Colonic mucosa (tissue), 4 donors: ENCODE measurements around the gene FAM72A. TPM values are rescaled to one million over a fixed set of nuclear protein-coding genes. Genes with fewer than 3 reads are reported as not detected.
"Not testable (repeated sequence)": the region's sequence is repeated elsewhere in the genome, so short reads cannot be mapped to it uniquely, and the experiment has no call there.

Experiments
- DNase-seq: peaks from one replicate; pipeline ENCODE4 v3.0.0-alpha.2; 2020
- H3K27ac ChIP-seq: fragments of 200-600 bp; one replicate; pipeline ENCODE4 v1.8.0; 2021
- H3K27me3 ChIP-seq: fragments of 200-600 bp; one replicate; pipeline ENCODE4 v1.8.0; 2021
- H3K36me3 ChIP-seq: fragments of 200-600 bp; one replicate; pipeline ENCODE4 v1.8.0; 2021
- H3K4me1 ChIP-seq: fragments of 200-600 bp; one replicate; pipeline ENCODE4 v1.8.0; 2021; ENCODE audit warnings: mild to moderate bottlenecking
- H3K4me3 ChIP-seq: fragments of 200-600 bp; one replicate; pipeline ENCODE4 v1.8.0; 2021
- H3K9ac ChIP-seq, 2 donors: one replicate each; pipeline ENCODE4 v1.7.0; 2013; ENCODE audit warnings: control low read depth in 2 of 2, low read depth in 2 of 2, low read length in 2 of 2
- H3K9me3 ChIP-seq: fragments of 200-600 bp; one replicate; pipeline ENCODE4 v1.8.0; 2021
- intact Hi-C: fragments of 100-400 bp; cut with DNase I; formaldehyde crosslinking; loops from one replicate; pipeline ENCODE4 v1.14.1; 2022
- total RNA-seq, 2 donors: library from RNA; stranded (reverse); fragmentation: NEBNext Ultra II Directional in 1 of 2; extraction: Animal tissue kit (Norgen Biotek cat#: 25700) in 1 of 2; gene quantifications; one replicate each; pipeline ENCODE4 v1.2.1, GENCODE V29; 2021
- donor health status: healthy.
- donor health status: DM: no; HTN: no; CAD: no.
- donor health status: DM: no; HTN: no; CAD: no.

Gene FAM72A
- total RNA-seq, 2 donors from 2014 or later: 1.7 to 6.0 TPM

DNA sequence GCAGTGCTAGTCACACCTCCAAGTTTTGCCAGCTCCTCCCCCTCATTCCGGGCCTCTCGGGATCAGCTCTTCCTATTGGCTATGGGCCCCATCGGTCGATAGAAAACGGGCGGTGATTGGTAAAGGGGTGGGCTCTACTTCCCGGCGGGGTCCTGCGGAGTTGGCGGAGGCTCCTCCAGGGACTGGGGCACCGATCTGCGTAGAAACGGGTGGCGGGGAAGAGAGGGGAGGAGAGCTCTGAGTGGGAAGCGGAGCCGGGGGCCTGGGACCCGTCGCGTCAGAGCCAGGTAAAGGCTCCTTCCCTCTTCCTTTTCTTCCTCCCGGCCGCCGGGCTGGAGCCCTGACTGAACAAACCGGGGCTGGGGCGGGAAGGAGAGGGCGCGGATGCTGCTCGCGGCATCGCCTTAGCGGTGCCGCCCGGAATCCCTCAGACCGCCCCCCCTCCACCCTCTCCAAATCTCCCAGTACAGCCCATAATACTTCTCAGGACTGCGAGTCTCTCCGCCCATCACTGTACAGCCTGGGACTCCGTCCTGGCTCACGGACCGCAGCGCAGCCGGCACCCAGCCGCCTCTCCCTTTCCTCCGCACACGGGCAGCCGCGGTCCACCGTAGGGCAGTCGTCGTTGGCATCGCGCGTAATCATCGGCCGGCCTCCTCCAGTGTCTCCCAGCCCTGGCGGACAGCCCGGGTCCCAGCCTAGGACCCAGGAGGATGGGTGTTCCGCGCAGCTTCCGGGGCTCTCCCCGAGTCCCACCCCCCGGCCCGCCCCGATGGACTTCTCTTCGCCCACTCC is 922 bp upstream of the FAM72A start, which contains the start of gene SRGAP2:
TSS of gene SRGAP2 (plus strand) at position 178 of the 795 bp plus-strand sequence. CDS start 2,430 bp downstream, outside the sequence.
- peak within 1 kb of the TSS; percentile 55 for H3K27ac ChIP-seq
- H3K9me3 ChIP-seq, intact Hi-C loops, H3K4me1 ChIP-seq, H3K36me3 ChIP-seq, H3K27me3 ChIP-seq: not testable (repeated sequence)
- DNase-seq: peak; percentile 59
- peak within 1 kb of the TSS; percentile 48 for H3K4me3 ChIP-seq
- peak within 1 kb of the TSS in 1 of 2 donors; percentile 60 for H3K9ac ChIP-seq

DNA sequence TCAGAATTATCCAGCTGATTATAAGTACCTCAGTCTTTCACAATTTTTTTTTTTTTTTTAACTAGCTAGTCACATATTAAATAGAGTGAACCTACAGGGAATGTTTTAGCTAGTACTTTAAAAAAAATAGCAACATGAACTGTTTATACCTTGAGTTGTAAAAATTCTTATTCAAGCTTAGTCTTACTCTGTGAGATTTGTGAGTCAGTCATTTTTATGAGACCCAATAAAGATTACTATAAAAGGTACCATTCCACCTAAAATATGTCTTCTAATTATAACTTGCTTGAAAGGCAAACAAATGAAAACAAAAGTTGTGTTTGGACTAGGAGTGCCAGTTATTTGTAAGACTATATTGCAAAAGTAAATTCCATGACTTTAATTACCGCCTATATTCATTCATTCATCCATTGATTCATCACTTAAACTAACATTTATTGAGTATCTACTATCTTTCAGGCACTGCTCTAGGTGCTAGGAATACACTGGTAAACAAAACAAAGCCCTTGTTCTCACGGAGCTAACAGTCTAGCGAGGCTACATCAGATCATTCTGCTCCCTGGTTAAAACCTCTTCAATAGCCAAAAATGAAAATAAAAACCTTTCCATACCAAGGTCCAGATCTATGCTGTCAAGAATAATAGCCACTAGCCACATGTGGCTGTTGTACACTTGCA is 5.8 kb downstream of the FAM72A start:
- H3K36me3 ChIP-seq, H3K9ac ChIP-seq, DNase-seq, H3K4me1 ChIP-seq, H3K4me3 ChIP-seq, H3K27me3 ChIP-seq, H3K9me3 ChIP-seq, intact Hi-C loops, H3K27ac ChIP-seq: not testable (repeated sequence)

DNA sequence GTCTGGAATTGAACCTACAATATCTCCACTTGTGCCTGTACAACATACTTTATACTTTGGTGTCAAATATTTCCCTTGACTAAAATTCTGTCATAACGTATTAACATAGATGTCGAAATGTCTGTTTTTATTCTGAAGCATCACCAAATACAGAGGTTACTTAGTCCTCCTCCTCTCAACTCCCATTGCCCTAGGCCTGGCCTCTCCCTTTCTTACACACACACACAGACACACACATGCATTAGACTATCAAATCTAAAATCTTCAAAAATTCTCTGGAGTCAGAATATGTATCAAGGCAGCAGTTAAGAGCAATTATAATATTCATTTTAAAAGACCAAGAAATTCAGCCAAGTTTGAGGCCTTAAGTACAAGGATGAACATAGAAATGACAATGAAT is 7.5 kb downstream of the FAM72A start:
- H3K4me3 ChIP-seq, H3K4me1 ChIP-seq, H3K9ac ChIP-seq, H3K9me3 ChIP-seq, intact Hi-C loops, DNase-seq, H3K36me3 ChIP-seq, H3K27ac ChIP-seq, H3K27me3 ChIP-seq: not testable (repeated sequence)

DNA sequence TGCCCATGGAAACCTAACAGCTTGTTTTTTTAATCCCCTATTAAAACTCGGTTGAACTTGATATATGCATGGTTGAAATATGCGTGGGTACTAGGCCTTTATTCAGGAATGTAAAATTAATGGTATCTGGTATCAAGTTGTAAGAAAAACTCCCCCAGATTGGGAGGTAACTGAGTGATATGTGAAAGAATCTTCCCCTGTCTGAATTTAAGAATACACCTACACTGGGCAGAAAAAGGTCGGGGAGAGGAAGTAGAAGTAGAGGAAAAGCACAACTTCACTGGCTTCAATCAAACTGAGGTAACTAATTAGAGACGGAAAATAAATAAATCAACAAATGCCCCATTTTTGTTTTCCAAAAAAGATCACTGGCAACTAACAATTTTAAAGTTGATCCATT is 15.8 kb downstream of the FAM72A start:
- DNase-seq, intact Hi-C loops, H3K4me1 ChIP-seq, H3K27me3 ChIP-seq, H3K36me3 ChIP-seq, H3K9me3 ChIP-seq, H3K9ac ChIP-seq, H3K27ac ChIP-seq, H3K4me3 ChIP-seq: not testable (repeated sequence)

DNA sequence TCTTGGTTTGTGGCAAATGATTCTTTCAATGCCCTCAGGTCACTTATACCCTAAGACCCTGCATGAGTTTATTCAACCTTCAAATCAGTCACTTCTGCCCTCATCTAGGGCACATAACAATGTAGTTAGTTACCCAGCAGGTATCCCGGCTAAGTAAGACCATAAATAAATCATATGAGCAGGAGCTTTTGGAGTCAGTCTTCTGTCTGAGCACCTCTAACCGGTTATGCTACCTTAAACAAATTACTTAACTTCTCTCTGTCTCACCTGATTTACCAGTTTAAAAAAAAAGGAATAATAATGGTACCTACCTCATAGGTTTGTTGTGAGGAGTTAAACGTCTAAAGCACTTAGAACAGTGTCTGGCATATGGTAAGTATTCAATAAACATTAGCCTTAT is 16.9 kb downstream of the FAM72A start:
- H3K9ac ChIP-seq, H3K36me3 ChIP-seq, H3K4me1 ChIP-seq, H3K4me3 ChIP-seq, DNase-seq, H3K27ac ChIP-seq, intact Hi-C loops, H3K9me3 ChIP-seq, H3K27me3 ChIP-seq: not testable (repeated sequence)

DNA sequence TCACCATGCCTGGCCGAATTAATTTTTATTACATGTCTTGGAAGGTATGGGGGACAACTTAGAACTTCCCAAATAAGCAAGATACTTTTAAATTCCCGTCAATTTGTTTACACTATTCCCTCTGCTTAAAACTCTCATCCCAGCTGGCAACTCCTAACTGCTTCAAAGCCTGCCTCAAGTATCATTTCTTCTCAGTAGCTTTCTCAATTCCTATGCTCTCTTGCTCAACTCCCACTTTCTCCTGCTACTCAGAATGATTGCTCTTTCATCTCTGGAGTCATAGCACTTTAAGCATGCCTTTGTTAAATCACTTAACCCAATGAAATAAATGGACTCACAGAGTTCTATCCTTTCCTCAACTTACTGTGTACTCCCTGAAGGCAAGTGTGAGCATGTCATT is 18.9 kb downstream of the FAM72A start:
- H3K27me3 ChIP-seq, H3K4me1 ChIP-seq, intact Hi-C loops, H3K36me3 ChIP-seq, H3K4me3 ChIP-seq, H3K9me3 ChIP-seq, DNase-seq, H3K27ac ChIP-seq, H3K9ac ChIP-seq: not testable (repeated sequence)

DNA sequence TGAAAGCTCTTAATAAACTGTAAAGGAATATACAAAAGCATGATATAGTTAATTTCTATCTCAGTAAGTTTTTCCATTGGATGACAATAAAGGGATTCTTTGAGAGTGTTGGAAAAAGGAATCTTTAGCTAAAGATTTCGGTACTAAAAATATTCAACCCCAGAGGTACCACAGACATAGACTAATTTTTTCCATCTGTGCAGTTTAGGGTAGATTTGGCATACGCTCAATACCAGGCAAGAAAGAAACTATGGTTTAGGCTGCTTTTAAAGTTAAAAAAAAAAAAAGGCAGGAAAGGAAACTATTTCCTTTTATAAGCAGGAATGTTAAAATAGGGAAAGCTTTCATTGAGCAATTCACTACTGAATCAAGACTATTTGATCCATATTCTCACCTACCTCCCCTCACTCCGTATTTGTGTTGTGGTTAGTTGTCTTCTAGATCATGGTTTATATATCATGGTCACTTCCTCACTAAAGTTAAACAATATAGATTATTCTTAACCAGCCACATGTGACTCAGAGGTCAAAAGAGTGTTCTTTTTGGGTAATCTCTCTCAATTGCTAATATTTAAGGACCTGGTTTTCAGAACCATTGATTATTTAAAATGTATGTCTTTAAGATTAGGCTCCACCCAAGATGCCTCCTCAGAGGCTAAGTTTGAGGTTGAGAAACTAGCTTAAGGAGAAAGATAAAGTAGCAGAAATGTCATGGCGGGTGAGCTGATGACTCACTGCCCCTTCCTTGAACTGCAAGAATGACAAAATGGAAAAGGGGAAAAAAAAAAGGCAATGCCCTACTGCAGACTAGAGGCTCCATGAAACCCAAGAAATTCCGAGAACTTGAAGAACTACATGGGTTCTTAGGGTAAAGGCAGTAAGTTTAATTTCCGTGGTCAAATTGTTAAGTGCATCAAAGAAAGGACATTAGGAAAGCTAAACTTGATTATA is 20.0 kb downstream of the FAM72A start:
- H3K9ac ChIP-seq, H3K27ac ChIP-seq, H3K9me3 ChIP-seq, H3K4me3 ChIP-seq, DNase-seq, intact Hi-C loops, H3K4me1 ChIP-seq, H3K36me3 ChIP-seq, H3K27me3 ChIP-seq: not testable (repeated sequence)

DNA sequence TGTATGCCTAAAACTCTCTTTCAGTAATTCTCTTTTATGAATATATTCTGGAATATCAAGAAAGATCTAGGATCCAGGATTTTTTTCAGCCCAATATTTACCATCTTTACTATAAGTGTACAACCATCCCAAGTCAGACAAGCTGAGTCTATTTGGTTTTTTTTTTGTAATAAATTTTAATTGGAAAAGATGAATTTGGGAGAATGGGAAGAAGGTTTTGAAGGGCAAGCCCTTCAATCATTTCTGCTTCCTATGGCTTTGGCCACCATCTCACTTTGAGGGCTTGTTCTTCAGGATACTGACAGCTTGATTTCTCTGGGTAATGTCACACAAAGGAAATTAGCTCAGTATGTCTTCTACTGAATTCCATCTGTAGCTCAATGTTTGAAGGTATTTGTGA is 23.0 kb downstream of the FAM72A start:
- H3K4me3 ChIP-seq, H3K36me3 ChIP-seq, H3K9me3 ChIP-seq, H3K27me3 ChIP-seq, H3K27ac ChIP-seq, H3K4me1 ChIP-seq, intact Hi-C loops, DNase-seq, H3K9ac ChIP-seq: not testable (repeated sequence)

DNA sequence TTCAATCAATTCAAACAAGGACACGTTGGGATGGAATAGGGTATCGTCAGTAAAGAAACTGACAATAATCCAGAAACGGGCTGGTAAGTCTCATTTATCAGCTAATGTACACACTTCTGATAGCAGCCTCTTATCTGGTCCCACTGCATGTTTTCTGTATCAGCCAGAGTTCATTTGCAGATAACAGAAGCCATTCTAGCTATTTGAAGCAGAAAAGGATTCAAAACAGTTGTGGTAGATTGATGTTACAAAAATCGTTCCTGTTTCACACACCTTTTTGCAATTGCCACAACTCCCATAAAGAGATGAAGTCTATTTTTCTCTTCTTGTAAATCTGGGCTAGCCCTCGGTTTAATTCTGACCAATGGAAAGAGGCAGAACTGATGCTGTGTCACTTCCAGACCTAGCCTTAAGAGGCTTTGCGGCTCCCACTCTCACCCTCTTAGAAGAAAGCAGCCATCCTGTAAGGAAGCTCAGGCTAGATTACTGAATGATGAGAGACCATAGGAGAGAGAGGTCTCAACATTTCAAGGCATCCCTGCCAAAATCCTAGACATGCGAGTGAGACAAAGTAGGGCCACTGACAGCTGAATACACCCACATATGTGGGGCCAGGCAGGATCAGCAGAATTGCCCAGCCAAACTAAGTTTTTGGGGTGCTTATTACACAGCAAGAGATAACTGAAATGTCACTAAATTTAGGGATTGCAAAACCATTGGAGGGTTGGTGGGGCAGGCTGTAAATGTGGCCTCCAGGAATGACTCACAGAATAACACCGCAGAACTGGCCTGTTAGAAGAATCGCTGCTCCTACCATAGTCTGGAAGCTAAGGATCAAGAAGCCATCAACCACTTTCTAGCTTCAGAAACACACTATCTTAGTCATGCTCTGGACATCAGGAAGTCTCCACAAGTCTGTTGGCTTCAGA is 24.3 kb downstream of the FAM72A start:
- H3K27ac ChIP-seq, H3K36me3 ChIP-seq, intact Hi-C loops, H3K9ac ChIP-seq, H3K27me3 ChIP-seq, H3K4me1 ChIP-seq, H3K4me3 ChIP-seq, H3K9me3 ChIP-seq, DNase-seq: not testable (repeated sequence)

DNA sequence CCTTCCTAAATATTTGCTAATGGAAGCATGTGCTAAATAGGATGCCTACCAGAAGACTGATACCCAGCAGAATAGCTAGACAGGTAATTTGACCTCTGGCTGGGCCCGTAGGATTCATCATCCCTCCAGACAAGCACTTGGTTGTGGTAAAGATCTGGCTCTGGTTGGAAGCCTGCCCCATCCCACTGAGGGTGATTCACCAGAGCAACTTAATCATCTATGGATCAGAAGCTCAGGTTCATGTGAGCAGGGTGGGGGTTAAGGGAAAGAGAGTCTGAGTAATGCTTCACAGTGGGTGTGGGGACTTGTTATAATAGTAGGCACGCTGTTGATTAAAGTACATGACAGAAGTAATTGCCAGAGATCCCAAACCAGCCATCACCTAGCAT is 26.5 kb downstream of the FAM72A start:
- H3K9me3 ChIP-seq, H3K4me1 ChIP-seq, H3K27ac ChIP-seq, DNase-seq, intact Hi-C loops, H3K36me3 ChIP-seq, H3K9ac ChIP-seq, H3K4me3 ChIP-seq, H3K27me3 ChIP-seq: not testable (repeated sequence)

DNA sequence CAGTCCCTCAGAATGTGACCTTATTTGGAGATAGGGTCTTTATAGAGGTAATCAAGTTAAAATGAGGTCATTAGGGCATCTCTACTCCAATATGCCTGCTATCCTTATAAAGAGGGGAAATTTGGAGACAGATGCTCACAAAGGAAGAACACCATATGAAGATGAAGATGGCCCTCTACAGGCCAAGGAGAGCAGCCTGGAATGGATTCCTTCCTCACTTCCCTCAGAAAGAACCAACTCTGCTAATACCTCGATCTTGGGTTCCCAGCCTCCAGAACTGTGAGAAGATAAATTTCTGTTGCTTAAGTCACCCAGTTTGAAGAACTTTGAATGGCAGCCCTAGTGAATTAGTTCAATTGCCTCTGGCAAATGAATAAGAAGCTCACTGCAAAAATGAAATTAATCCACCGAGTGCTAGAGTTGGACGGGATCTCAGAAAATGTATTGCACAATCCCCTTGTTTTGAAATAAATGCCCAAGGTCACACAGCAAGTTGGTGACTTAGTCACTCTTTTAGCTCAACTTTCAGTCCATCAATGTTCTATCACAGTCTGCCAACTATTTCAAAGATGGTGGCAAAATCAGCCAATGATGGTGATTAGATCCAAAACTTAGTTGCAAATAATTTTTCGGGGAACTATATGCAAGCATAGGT is 27.1 kb downstream of the FAM72A start:
- H3K36me3 ChIP-seq, DNase-seq, H3K27ac ChIP-seq, H3K9ac ChIP-seq, intact Hi-C loops, H3K4me1 ChIP-seq, H3K4me3 ChIP-seq, H3K9me3 ChIP-seq, H3K27me3 ChIP-seq: not testable (repeated sequence)
